Non-pigmented ciliary epithelial cell (primary cell): ENCODE measurements around the gene KRTAP4-6.
"Not testable (repeated sequence)": the region's sequence is repeated elsewhere in the genome, so short reads cannot be mapped to it uniquely, and the experiment has no call there.

Experiments used
- DNase-seq: peaks from one replicate; pipeline ENCODE4 v3.0.0-alpha.2; 2010; ENCODE audit warnings: low read depth

The KRTAP4-6 gene

DNA sequence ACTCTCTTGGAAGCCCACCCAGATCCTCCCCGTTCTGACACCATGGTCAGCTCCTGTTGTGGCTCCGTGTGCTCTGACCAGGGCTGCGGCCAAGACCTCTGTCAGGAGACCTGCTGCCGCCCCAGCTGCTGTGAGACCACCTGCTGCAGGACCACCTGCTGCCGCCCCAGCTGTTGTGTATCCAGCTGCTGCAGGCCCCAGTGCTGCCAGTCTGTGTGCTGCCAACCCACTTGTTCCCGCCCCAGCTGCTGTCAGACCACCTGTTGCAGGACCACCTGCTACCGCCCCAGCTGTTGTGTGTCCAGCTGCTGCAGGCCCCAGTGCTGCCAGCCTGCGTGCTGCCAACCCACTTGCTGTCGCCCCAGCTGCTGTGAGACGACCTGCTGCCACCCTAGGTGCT is 35.0 kb downstream of the KRTAP4-6 start, which contains the start of gene KRTAP4-9:
Gene KRTAP4-9, plus strand, starts transcription at position 43 of the 400 bp plus-strand sequence. Its CDS starts 0 bp downstream, at position 43.
- not testable (repeated sequence) for DNase-seq

DNA sequence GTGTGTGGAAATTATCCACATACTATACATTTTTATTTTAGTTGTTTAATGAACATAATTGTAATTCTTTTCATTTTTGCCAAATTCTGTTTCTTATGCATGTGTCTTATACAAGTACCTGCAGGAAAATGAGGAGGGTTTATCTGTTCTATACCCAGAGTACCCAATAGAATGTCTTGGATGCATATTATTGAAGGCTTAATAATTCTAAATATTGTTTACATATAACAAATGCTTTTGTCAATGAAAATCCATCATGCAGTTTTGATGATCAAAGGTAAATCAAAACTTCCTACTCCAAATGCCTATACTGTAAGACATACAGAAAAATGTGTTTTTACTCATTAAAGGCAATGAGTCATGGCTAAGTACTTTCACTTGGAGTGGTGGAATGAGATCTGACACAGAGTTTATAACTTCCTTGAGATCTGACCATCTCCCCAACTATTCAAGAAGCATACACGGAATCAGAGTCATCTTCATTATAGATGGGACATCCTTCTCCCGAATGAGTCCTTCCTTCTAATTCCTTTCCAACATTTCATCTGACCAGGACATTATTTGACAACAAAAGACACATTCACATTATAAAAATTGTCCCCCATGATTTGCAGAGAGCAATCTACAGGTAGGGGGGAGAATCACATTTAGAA is 35.8 kb downstream of the KRTAP4-6 start:
- not testable (repeated sequence) for DNase-seq

DNA sequence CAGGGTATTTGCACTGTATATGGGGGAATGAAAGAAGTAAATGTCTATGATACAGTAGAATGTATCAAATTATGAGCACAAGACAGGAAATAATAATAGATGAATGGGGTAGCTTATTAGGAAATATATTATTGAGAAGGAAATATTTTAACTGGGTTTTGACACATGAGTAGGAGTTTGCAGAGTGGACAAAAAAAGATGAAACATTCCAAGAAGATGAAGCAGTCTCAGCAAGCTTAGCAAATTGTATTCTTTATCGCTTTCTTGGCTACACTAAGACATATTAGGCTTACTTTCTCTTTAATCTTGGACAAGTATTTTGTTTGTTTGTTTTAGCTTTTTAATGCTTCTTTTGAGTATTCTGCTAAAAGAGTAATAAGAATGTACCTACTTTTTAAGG is 36.4 kb downstream of the KRTAP4-6 start:
- DNase-seq, result no peak

DNA sequence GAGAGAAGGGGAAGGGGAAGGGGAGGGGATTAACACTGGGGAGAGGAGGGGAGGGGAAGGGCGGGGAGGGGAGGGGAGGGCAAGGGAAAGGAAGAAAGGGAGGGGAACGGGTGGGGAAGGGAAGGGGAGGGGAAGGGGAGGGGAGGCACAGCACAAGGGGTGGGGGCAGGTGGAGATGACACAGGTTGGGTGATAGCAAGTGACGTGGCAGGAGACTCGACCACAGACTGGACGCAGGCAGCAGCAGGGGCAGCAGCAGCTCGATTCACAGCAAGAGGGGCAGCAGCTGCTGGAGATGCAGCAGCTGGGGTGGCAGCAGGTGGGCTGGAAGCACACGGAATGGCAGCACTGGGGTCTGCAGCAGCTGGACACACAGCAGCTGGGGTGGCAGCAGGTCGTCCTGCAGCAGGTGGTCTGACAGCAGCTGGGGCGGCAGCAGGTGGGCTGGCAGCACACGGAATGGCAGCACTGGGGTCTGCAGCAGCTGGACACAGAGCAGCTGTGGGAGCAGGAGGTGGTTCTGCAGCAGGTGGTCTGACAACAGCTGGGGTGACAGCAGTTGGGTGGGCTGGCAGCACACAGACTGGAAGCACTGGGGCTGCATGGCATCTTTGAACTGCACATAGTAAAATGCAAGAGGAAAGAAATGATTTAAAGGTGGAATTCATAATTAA is 38.6 kb downstream of the KRTAP4-6 start, which contains the start of gene KRTAP4-16:
Gene KRTAP4-16, minus strand, starts transcription at position 624 of the 674 bp plus-strand sequence. Its CDS starts 0 bp downstream, at position 624.
- no peak for DNase-seq

DNA sequence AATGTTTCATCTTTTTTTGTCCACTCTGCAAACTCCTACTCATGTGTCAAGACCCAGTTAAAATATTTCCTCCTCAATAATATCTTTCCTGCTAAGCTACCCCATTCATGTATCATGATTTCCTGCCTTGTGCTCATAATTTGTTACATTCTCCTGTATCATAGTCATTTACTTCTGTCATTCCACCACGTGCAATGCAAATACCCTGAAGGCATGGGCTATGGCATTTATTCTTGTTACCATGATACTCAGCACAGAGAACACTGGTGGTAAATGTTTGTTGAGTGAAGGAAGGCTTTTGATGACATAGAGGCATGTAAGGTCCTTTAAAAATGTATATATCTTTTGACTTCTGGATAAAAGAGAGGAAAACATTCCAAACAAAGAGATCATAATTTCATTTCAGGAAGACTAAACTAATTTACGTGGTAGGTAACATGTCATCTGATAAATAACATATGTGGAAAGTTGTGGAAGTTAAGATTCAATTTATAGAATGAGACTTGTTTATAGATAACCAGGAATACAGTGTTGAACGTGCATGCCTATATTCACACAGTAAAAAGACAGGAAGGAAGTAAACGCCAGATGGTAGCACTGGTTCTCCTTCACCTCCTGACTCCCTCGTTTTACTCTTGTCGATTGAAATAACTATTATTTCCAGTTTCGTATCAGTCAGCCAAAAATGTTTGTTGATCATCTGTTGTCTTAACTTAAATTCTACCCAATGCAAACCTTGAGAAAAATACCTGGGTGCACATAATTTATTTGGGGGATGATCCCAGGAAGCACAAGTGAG is 40.5 kb downstream of the KRTAP4-6 start:
- peak; percentile 35 for DNase-seq

DNA sequence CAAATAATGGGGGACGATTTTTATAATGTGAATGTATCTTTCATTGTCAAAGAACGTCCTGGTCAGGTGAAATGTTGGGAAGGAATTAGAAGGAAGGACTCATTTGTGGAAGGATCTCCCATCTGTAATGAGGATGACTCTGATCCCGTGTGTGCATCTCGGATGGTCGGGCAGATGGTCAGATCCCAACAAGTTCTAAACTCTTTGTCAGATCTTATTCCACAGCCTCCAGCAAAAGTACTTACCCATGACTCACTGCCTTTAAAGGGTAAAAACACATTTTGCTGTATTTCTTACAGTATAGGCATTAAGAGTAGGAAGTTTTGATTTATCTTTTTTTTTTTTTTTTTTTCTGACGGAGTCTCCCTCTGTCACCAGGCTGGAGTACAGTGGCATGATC is 41.9 kb downstream of the KRTAP4-6 start:
- DNase-seq, result peak; percentile 18

DNA sequence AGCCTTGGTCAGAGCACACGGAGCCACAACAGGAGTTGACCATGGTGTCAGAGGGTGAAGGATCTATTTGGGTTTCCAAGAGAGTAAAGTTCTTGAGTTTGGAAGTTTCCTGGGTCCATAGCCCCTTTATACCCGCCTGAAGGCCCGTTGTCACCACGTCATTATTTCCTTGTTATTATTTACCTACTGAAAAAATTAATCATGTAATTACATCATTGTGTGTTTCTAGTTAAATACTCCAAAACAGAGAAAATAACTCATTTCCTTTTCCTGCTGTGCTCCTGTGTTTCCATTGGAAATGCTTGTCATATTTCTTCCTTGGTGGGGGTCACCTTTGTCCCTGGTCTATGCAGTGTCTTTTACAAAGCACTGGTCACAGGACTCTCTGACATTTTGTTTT is 42.3 kb downstream of the KRTAP4-6 start, which contains the start of gene KRTAP4-8:
Gene KRTAP4-8, minus strand, starts transcription at position 101 of the 400 bp plus-strand sequence. Its CDS starts 58 bp downstream, at position 43.
- no peak for DNase-seq

DNA sequence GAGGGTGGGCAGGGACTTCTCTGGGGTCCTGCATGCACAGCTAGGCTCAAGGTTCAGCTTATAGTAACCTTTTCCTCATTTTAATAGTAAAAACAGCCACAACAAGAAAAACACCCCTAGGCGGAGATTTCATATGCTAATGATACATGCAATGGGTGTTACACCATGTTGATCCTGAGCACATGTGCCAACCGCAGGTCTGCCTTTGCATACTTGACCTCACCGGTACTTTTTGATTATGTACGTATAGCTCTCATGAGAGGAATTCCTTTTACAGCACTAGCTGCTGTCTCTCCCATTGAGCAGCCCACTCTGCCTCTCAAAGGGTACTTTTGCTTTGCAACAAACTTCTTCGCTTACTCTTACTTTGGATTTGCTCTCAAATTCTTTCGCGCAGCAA is 44.3 kb downstream of the KRTAP4-6 start:
- DNase-seq, result no peak
